Peyer's patch (tissue), 4 donors: ENCODE measurements around the gene GSTT4. TPM values are rescaled to one million over a fixed set of nuclear protein-coding genes. Genes with fewer than 3 reads are reported as not detected.
"Not testable (repeated sequence)": the region's sequence is repeated elsewhere in the genome, so short reads cannot be mapped to it uniquely, and the experiment has no call there.

Experiments
- DNase-seq, 3 donors: peaks; one replicate each; pipeline ENCODE4 v3.0.0-alpha.2; 2017 to 2019
- H3K27ac ChIP-seq, 4 donors: fragments of 200-600 bp; sonication (generic); one replicate each; pipeline ENCODE4 v1.5.1; 2016 to 2019
- H3K27me3 ChIP-seq, 2 donors: fragments of 200-600 bp; sonication (generic); one replicate each; pipeline ENCODE4 v1.5.1; 2019
- H3K36me3 ChIP-seq, 3 donors: fragments of 200-600 bp; sonication (generic); one replicate each; pipeline ENCODE4 v1.5.1; 2016 to 2019
- H3K4me1 ChIP-seq, 4 donors: fragments of 200-600 bp; sonication (generic); one replicate each; pipeline ENCODE4 v1.5.1; 2016 to 2019
- H3K4me3 ChIP-seq, 4 donors: fragments of 200-600 bp; sonication (generic); 1 replicate in 3 of 4; 2 replicates in 1 of 4; pipeline ENCODE4 v1.5.1; 2016 to 2019; ENCODE audit warnings: mild to moderate bottlenecking in 1 of 4
- H3K9me3 ChIP-seq, 4 donors: fragments of 200-600 bp; sonication (generic); one replicate each; pipeline ENCODE4 v1.5.1; 2016 to 2019; ENCODE audit warnings: mild to moderate bottlenecking in 1 of 4
- POLR2A ChIP-seq, 2 donors: fragments of 450-650 bp; IDR thresholded peaks; one replicate each; pipeline ENCODE4 v1.5.1; 2017; ENCODE audit warnings: antibody characterized with exemption in 2 of 2, mild to moderate bottlenecking in 2 of 2, moderate library complexity in 2 of 2
- total RNA-seq, 4 donors: library from RNA; depleted of rRNA; stranded (reverse); fragments of >200 nt; gene quantifications; one replicate each; pipeline ENCODE4 v1.1.0, GENCODE V29; 2016
- TF ChIP-seq, protein P1 (sequence below), 6 experiments: fragments of 450-650 bp in 4 of 6; fragments of 200-600 bp in 2 of 6; sonication (generic) in 1 of 6; IDR thresholded peaks; one replicate each; pipeline ENCODE4 v1.5.1; 2017 to 2019; ENCODE audit warnings: antibody characterized with exemption in 6 of 6, mild to moderate bottlenecking in 3 of 6, moderate library complexity in 1 of 6

GSTT4 gene
- total RNA-seq, 4 donors from 2014 or later = not detected

DNA sequence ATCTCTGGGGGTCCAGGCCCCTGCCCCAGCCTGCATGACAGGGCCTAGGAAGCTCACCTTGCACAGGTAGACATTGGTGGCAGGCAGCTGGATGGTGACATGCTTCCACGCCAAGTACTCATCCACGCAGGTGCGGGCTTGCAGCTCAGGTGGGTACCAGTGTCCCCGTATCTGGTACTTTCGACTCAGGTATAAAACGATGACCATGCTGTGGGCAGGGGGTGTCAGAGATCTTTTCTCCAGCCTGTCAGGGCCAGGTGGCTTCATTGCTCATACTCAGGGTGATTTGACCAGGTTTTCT is 1.6 kb upstream of the GSTT4 start:
- TF ChIP-seq, protein P1, sequence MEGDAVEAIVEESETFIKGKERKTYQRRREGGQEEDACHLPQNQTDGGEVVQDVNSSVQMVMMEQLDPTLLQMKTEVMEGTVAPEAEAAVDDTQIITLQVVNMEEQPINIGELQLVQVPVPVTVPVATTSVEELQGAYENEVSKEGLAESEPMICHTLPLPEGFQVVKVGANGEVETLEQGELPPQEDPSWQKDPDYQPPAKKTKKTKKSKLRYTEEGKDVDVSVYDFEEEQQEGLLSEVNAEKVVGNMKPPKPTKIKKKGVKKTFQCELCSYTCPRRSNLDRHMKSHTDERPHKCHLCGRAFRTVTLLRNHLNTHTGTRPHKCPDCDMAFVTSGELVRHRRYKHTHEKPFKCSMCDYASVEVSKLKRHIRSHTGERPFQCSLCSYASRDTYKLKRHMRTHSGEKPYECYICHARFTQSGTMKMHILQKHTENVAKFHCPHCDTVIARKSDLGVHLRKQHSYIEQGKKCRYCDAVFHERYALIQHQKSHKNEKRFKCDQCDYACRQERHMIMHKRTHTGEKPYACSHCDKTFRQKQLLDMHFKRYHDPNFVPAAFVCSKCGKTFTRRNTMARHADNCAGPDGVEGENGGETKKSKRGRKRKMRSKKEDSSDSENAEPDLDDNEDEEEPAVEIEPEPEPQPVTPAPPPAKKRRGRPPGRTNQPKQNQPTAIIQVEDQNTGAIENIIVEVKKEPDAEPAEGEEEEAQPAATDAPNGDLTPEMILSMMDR (IDR thresholded peaks at IDR 0.05) = no peak
- no peak for TF ChIP-seq POLR2A (IDR thresholded peaks at IDR 0.05)

DNA sequence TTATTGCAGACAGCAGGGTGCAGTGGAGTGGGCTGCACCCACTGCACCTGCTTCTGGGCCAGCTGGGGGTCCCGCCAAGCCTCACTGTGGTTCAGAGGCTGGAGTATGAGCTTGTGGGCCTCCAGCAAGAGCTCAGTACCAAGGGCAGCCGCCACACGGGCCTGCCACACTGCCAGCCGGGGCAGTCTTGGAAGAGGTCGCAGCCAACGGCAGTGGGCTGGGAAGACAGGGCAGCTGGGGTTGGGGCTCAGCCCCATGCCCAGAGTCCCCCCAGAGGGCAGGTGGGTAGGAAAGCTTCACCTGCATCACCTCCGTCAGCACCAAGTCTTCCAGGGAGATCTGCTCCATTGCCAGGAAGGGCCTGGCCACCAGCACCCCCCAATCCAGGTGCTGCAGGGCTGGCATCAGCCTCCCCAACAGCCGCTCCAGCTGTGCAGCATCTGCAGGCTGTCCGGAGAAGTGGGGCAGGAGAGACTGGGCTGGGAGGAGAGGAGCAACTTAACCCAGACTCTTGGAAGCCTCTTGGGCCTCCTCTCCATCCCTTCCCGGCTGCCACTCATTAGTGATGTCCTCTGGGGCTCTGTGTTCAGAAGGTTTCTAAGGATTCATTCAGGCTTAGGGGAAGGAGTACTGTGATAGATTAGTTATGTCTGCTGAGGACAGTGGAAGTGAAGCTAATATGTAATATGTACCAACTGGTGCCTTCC is 1.1 kb upstream of the GSTT4 start:
- no peak for DNase-seq
- Histone ChIP-seq H3K27ac (no peak overlapping the region), H3K9me3 (no peaks in the 10 kb centered on the region), H3K4me1 (no peaks in the 10 kb centered on the region), H3K27me3 (no peaks in the 10 kb centered on the region), H3K4me3 (no peak overlapping the region), H3K36me3 (no peaks in the 10 kb centered on the region)
- no peak for TF ChIP-seq POLR2A (IDR thresholded peaks at IDR 0.05)
- TF ChIP-seq, protein P1 (IDR thresholded peaks at IDR 0.05) = no peak

More for the DNA sequence above, 1.6 kb upstream of the GSTT4 start:
- no peak overlapping the region for H3K4me3 ChIP-seq
- H3K9me3 ChIP-seq = no peaks in the 10 kb centered on the region
- no peaks in the 10 kb centered on the region for H3K36me3 ChIP-seq
- no peak for DNase-seq
- peaks cover 0 to 2% (median 0%) of the 10 kb centered on the region in 4 donors for H3K4me1 ChIP-seq
- H3K27ac ChIP-seq = no peak overlapping the region
- H3K27me3 ChIP-seq = no peaks in the 10 kb centered on the region

DNA sequence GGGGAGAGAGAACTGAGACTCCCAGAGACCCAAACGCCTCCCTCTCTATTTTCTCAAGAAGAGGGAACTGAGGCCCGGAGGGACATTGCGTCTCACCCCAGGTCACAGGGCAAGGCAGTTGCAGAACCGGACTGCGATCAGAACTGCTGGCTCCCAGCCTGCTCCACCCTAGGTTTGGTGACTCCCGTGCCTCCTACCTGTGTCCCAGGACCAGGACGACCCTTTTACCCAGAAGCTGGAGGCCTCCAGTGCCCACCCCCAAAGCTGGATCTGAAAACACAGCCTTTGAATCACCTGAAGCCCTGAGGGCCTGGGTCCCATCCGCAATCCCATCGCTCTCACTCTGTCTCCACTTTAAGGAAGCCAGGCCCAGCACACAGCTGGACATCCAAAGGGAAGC is 1.4 kb downstream of the GSTT4 start:
- TF ChIP-seq POLR2A (IDR thresholded peaks at IDR 0.05) = no peak
- TF ChIP-seq, protein P1 (IDR thresholded peaks at IDR 0.05) = no peak
- H3K4me1 ChIP-seq = no peaks in the 10 kb centered on the region
- no peaks in the 10 kb centered on the region for H3K27me3 ChIP-seq
- H3K36me3 ChIP-seq = no peaks in the 10 kb centered on the region
- H3K9me3 ChIP-seq = no peaks in the 10 kb centered on the region
- no peak overlapping the region for H3K4me3 ChIP-seq
- DNase-seq = no peak
- H3K27ac ChIP-seq = no peak overlapping the region

DNA sequence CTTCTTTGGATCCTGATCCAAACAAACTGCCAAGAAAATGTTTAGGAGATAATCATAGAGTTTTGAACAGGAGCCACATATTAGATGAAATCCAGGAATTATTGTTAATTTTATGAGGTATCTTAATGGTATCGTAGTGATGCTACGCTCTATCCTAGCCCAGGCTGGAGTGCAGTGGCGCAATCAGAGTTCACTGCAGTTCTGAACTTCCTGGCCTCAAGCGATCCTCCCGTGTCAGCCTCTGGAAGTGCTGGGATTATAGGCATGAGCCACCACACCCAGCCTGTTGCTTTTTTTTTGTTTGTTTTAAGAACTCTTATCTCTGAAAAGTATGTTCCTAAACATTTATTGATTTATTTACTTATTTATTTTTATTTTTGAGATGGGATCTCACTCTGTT is 2.4 kb downstream of the GSTT4 start:
- Histone ChIP-seq H3K27me3 (no peaks in the 10 kb centered on the region), H3K4me3 (no peak overlapping the region), H3K36me3 (no peaks in the 10 kb centered on the region), H3K4me1 (no peaks in the 10 kb centered on the region), H3K9me3 (no peaks in the 10 kb centered on the region), H3K27ac (no peak overlapping the region)
- DNase-seq = no peak
- TF ChIP-seq, protein P1 (IDR thresholded peaks at IDR 0.05) = no peak
- no peak for TF ChIP-seq POLR2A (IDR thresholded peaks at IDR 0.05)

DNA sequence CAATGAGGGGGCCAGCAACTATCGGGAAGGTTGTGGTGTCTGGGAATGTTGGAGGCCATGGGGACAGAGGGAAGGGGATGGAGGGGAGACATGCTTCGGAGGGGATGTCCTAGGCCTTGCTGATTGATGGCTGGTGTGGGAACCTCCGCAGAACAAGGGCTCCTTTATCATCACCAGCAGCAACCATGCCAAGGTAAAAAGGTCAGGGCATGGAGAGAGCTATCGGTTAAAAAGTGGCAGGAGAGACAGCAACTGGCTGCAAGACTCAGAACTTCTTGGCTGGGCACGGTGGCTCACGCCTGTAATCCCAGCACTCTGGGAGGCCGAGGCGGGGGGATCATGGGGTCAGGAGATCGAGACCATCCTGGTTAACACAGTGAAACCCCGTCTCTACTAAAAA is 3.0 kb downstream of the GSTT4 start:
- H3K27ac ChIP-seq = no peak overlapping the region
- H3K36me3 ChIP-seq = no peaks in the 10 kb centered on the region
- TF ChIP-seq, protein P1 (IDR thresholded peaks at IDR 0.05) = no peak
- no peak for TF ChIP-seq POLR2A (IDR thresholded peaks at IDR 0.05)
- no peaks in the 10 kb centered on the region for H3K4me1 ChIP-seq
- no peaks in the 10 kb centered on the region for H3K27me3 ChIP-seq
- no peak overlapping the region for H3K4me3 ChIP-seq
- DNase-seq = no peak
- H3K9me3 ChIP-seq = no peaks in the 10 kb centered on the region

DNA sequence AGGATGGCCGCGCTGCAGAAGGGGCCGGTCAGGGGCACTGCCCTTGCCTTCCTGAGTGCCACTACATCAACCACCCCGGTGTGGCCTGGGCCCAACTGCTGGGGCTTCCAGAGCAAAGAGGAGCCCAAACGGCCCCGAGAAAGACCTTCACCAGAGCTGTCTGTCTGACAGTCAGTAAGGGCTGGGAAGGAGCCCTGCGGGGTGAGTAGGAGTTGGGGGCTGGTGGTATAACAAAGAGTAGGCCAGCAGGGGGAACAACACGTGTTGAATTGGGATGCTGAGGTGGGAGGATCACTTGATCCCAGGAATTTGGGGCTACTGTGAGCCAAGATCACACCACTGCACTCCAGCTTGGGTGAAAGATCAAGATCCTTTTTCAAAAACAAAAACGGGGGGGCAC is 3.9 kb downstream of the GSTT4 start:
- no peak for DNase-seq
- Histone ChIP-seq H3K4me3 (no peak overlapping the region), H3K27me3 (no peaks in the 10 kb centered on the region), H3K9me3 (no peaks in the 10 kb centered on the region), H3K27ac (no peak overlapping the region), H3K36me3 (no peaks in the 10 kb centered on the region), H3K4me1 (no peaks in the 10 kb centered on the region)
- no peak for TF ChIP-seq POLR2A (IDR thresholded peaks at IDR 0.05)
- TF ChIP-seq, protein P1 (IDR thresholded peaks at IDR 0.05) = no peak

DNA sequence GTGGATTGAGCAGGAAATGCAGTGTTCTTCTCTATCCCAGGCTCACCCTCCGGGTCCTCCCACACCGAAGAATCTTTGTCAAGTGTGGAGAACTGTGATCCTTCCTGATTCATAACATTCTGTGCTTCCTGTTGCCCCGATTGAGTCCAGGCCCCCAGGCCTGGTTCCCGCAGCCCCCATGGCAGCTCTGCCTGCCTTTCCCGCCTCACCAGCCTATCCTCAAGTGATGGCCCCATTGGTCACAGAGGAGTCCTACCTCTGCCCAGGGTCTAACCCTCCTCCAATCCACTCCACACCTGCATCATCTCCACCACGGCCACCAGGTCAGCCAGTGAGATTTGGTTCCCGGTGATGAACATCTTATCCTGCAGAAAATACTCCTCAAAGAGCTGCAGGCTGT is 5.5 kb downstream of the GSTT4 start:
- H3K27me3 ChIP-seq, H3K4me1 ChIP-seq, H3K36me3 ChIP-seq, H3K27ac ChIP-seq, H3K9me3 ChIP-seq, DNase-seq, H3K4me3 ChIP-seq: not testable (repeated sequence)
